GM21528 (cell line): Measurements from ENCODE around the gene SCO1.

Experiments
- ATAC-seq: cut with Tn5 transposase; IDR thresholded peaks from one replicate; pipeline ENCODE4 v1.9.1; 2021; ENCODE audit warnings: mild to moderate bottlenecking, moderate library complexity; ENCODE audit not compliant: unreplicated experiment, low FRiP score

SCO1 gene

GRCh38 chr17:10622617-10623485 lies 74.5 kb downstream of the SCO1 start:
- no peak for ATAC-seq
